ENCODE results near the gene ZBTB43.

The ZBTB43 gene

DNA sequence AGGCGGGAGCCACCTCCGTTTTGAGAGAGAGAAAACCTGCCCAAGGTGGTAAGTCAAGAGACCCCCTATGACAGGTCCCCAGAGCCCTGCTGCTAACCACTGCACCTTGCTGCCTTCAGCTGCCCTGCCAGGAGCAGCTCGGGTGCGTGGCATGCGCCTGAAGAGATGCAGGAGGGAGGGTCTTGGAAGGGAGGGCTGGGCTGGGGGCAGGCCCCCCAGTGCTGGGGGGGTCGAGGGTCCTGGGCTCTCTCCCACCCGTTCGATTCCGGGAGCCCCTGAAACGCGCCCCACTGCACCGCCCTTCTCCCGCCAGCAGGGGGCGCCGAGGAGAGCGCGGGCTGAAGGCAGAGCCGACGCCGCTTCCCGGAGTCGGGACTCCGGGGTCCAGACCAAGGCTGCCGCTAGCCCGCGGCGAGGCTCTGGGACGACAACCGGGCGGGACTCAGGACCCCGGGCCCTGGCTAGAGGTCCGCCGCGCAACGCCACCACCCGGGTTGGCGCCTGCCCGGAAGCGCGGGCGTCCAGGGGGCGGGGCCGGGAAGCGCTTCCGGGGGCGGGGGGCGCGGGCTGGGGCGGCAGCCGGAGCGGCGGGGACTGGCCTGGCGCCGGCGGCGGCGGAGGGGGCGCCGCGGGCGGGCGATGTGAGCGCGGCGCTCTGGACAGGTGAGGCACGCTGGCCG is 55.4 kb downstream of the ZBTB43 start, which contains the start of gene ZBTB34:
Gene ZBTB34, plus strand, starts transcription at position 563 of the 680 bp plus-strand sequence. CDS start 18,761 bp downstream, outside the sequence.
- no peak for DNase-seq

GRCh38 chr9:126860757-126861466 is 56.1 kb downstream of the ZBTB43 start:
- DNase-seq = no peak

GRCh38 chr9:126861707-126862103 is 56.9 kb downstream of the ZBTB43 start:
- DNase-seq = no peak

GRCh38 chr9:126862104-126862761 is 57.4 kb downstream of the ZBTB43 start:
- DNase-seq = no peak

- no peak for DNase-seq
Measured at GRCh38 chr9:126864771-126865170, 59.9 kb downstream of the ZBTB43 start.

DNA sequence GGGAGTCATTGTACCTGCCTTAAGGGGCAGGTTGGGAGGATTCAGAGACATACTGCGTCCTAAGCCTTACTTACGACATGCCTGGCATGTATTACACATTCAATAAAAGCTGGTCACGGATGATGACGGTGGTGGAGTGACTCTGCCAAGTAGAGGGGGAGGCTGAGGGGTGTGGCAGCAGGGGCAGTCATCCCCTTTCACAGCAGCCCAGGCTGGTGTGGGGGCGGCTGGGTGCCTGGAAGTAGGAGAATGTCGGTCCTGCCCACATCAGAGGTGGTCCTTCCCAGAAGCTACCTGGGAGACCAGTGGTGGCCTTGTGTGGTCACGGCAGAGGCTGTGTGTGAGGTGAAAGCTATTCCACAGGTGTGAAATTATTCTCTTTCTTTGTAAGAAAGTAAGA is 64.5 kb downstream of the ZBTB43 start:
- no peak for DNase-seq

DNA sequence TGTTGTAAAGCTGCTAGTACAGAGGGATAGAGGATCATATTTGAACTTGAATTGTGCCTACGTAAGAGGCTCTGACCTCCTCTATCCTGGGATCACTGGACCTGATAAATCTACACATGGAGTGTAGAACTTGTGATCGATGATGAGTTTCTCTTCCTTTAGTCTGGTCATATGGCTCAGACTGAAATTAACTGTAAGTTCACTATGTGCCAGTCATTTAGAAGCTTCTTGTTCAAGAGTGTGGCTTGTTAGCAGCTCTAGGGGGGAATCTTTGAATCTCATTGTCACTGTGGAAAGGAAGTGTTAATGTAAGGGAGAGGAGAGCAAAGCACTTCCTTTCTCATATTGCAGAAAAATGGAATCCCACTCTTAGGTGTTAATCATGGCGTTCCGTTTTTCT is 67.7 kb downstream of the ZBTB43 start:
- DNase-seq = no peak

DNA sequence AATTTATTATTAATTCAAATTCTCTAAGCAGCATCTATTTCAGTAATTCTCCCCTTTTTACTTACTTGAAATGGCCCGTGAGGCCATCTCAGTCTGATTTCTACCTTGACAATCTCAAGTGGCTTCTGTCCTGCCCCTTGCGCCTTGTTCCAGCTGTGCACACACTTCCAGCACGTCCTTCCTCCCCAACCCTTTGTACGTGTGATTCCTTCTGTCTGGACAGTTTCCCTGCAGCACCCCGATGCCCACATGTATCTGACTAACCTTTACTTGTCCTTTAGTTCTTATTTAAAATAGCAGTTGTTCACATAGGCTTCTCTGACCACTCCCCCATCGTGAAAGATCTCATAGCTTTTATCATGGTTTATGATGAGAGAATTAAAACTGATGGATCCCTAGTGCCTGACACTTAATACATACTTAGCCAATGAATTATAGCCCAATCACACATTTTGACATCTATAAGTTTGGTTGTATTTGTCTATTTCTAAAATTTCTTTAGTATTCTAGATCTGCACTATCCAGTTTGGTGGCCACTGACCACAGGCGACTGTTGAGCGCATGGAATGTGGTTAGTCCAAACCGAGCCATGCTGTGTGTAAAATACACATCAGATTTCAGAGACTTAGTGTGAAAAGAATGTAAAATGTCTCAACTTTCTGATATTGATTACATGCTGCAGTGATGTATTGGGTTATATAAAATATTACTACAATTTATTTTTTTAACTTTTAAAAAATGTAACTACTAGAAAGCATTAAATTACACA is 69.9 kb downstream of the ZBTB43 start:
- DNase-seq = no peak

DNA sequence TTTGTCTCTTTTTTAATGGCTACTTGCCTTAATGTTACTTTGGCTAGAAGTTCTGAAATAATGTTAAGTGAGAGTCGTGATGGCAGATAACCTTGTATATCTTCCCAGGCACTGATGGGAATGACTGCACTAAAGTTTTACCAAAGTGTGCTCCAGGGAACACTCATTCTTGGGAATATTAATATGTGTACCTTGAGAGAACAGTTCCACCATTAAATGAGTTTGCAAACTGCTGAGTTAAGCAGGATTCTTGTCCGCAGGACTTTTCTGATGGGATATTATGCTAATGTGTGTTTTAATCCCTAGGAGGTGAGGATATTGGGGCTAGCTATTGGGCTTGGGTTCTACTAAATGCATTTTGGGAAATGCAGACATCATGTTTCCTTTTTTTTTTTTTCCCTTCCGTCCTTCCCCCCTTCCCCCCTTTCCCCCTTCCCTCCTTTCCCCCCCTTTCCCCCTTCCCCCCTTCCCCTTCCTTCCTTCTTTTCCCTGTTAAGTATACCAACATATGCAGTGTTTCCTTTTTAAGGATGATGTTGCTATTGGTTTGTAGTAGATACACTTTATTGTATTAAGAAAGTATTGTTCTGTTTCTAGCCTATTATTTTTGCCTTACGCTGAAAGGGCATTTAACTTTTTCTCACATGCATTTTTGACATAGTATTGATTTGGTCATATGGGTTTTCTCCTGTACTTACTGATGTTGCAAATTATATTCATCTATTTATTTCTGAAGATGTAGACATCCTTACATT is 71.1 kb downstream of the ZBTB43 start:
- no peak for DNase-seq

GRCh38 chr9:126876531-126876930 is 71.7 kb downstream of the ZBTB43 start:
- no peak for DNase-seq

DNA sequence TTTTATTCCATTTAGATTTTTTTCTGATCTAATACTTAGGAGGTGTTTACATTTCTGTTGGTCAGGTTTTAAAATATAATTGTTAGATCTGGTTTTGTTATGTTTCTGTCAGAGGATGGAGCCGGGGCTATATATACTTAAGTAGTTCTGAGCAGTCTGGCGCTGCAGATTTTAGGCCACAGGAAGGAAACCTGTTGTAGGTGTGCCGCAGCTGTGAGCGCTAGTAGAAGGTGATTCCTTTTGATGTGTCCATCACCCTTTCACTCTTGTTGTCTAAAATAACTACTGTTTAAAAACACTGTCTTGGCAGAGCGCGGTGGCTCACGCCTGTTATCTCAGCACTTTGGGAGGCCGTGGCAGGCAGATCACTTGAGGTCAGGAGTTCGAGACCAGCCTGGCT is 72.6 kb downstream of the ZBTB43 start:
- DNase-seq = no peak

GRCh38 chr9:126879288-126879687 is 74.4 kb downstream of the ZBTB43 start:
- DNase-seq = no peak

GRCh38 chr9:126880226-126880946 is 75.5 kb downstream of the ZBTB43 start:
- DNase-seq = no peak

- DNase-seq = no peak
Measured at GRCh38 chr9:126880947-126881332, 76.1 kb downstream of the ZBTB43 start.

DNA sequence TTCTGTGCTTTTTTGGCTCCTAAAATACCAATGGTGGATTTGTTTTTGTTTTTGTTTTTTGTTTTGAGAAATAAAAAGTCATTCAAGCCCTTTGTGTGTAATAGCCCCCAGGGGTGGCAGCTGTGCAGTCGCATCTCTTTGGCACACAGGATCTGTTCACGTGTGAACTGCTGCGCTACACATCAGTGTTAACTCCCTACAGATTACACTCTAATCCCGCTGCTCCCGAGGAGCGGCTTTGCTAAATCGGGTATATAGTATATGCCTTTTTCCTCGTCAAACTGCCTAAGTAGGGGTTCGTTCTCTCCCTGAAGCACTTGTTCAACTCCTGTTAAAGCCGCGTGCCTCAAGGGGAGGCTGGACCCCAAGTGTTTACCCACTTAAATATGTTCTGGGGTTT is 77.9 kb downstream of the ZBTB43 start:
- no peak for DNase-seq

- no peak for DNase-seq
Measured at GRCh38 chr9:126883636-126884035, 78.8 kb downstream of the ZBTB43 start.

- no peak for DNase-seq
Measured at GRCh38 chr9:126885131-126885641, 80.3 kb downstream of the ZBTB43 start.

DNA sequence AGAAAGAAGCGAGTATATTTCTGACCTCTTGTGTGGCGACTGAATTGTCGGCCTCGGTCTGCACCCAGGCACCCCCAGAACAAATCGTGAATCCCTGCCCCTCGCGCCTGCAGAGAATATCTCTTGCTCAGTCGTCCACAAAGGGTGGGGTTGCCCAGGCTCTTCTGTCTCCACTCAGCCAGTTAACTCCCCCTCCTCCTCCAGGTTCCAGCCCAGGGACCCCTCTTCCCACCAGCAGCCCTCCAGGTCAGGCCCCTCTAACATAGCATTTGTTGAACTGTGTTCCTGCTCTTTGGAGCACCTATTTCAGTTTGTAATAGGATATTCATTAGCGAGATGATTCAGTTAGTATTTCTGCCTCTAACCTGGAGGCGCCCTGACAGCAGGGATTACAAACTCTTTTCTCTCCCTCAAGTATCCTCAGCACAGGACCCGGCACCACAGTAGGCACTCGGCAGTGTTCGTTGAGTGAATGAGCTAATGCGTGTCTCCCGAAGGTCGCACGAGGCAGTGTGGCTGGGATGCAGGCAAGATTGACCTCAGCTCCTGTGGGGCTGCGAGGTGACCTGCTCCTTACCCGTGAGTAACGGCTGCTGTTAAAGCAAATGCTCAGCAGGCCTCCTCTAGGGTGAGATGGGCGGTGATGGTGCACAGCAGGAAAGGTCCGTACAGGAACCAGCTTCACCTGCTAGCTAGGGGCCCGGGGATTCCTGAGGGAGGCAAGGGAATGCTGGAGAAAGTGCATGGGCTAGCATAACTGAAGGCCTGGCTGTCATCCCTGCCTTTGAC is 81.4 kb downstream of the ZBTB43 start:
- no peak for DNase-seq

DNA sequence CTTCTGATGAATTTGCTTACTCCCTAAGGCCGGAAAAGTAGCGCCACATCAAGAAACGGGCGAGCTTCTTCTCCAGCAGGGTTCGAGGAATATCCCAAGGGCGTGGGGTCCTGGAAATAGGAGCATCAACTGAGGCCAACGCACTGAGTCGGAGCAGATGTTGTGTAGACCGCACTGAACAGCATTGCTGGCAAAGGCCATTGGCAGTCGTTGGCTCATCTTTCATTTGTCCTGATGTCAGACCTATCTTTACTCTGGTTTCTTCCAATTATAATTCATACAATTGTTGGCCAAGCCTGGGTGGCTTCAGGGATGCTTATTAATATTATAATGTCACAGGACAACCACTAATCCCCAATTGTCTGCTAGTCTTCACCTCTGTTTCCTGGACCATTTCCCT is 82.1 kb downstream of the ZBTB43 start:
- DNase-seq = no peak

Data from cortex of kidney (tissue), 1 donor.